SU-DHL-6 (cell line): ENCODE data around the gene TBC1D8.

Experiments used
- CTCF ChIP-seq: fragments of 200-600 bp; sonication (generic); IDR thresholded peaks from one replicate; pipeline ENCODE4 v1.5.1; 2017; ENCODE audit warnings: antibody characterized with exemption, mild to moderate bottlenecking, low read length, moderate library complexity; ENCODE audit not compliant: insufficient read depth, poor library complexity, severe bottlenecking
- EZH2phosphoT487 ChIP-seq: fragments of 200-600 bp; sonication (generic), shearing (Covaris generic); conservative IDR thresholded peaks from 2 replicates; pipeline ENCODE4 v1.6.1; 2018; ENCODE audit warnings: mild to moderate bottlenecking, antibody characterized with exemption, low read length, moderate library complexity, mixed read lengths

DNA sequence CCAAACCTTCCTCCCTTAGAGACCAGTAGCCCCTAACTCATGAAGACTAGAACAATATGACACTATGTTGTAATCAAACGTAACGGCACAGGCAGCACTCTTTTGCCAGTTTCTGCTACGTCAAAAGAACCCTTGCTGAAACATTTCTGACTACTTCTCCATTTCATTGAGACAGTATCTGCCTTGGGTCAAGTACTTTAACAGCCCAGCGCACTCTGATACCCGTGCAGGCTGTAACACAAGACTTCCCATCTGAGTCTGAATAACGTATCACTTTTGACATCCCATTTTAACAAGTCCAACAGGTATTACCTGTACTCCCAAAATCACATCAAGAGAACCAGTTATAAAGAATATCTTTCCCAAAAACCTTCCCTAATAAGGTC, 38.4 kb downstream of the TBC1D8 start:
- TF ChIP-seq CTCF, result no peak
- TF ChIP-seq EZH2phosphoT487, result no peak
